Fibroblast of pulmonary artery (primary cell): Measurements from ENCODE around the gene ZC3H8.

Experiments
- DNase-seq: peaks from one replicate; pipeline ENCODE4 v3.0.0-alpha.2; 2010; ENCODE audit warnings: low read depth
- H3K4me3 ChIP-seq: replicated peaks from 2 replicates; pipeline ENCODE4 v1.5.1; 2011; ENCODE audit warnings: low read depth, mild to moderate bottlenecking, control low read depth, low read length, moderate library complexity
- TF ChIP-seq, protein P1 (sequence below): IDR thresholded peaks from 2 replicates; pipeline ENCODE4 v1.5.1; 2011; ENCODE audit warnings: mild to moderate bottlenecking, control low read depth, low read length, inconsistent platforms; ENCODE audit errors: missing control alignments

ZC3H8 gene

DNA sequence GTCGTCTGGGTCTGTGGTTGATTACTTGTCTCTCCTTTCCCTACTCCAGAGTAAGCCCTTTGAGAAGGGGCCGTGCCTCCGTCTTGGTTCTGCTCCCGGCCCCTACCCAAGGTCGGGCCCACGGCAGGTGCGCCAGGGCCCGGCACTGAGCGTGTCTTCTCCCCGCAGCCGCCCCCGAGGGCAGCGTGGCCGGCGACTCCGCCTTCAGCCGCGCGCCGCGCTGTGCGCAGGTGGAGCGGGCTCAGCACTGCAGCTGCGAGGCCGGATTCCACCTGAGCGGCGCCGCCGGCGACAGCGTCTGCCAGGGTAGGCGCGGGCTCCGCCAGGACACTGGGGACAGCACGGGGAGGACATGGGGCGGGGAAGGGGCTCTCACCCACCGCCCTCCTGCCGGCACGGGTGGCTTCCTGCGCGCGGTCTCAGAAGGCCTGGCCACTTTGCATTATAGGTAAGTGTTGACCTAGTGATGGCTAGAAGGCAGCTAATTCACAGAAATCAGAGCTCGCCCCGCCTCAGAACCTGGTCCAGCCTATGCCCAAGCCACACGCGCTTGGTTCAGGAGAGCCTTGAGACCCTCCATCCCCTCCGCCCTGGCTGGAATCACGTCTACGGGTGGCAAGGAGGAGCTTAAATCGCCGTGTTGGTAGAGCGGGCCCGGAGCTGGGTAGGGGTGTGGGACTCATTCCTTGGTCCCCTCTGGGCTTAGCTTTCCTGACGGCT, 73.1 kb downstream of the ZC3H8 start:
- TF ChIP-seq, protein P1, sequence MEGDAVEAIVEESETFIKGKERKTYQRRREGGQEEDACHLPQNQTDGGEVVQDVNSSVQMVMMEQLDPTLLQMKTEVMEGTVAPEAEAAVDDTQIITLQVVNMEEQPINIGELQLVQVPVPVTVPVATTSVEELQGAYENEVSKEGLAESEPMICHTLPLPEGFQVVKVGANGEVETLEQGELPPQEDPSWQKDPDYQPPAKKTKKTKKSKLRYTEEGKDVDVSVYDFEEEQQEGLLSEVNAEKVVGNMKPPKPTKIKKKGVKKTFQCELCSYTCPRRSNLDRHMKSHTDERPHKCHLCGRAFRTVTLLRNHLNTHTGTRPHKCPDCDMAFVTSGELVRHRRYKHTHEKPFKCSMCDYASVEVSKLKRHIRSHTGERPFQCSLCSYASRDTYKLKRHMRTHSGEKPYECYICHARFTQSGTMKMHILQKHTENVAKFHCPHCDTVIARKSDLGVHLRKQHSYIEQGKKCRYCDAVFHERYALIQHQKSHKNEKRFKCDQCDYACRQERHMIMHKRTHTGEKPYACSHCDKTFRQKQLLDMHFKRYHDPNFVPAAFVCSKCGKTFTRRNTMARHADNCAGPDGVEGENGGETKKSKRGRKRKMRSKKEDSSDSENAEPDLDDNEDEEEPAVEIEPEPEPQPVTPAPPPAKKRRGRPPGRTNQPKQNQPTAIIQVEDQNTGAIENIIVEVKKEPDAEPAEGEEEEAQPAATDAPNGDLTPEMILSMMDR, result no peak
- H3K4me3 ChIP-seq, result no peak overlapping the region
- DNase-seq, result no peak

DNA sequence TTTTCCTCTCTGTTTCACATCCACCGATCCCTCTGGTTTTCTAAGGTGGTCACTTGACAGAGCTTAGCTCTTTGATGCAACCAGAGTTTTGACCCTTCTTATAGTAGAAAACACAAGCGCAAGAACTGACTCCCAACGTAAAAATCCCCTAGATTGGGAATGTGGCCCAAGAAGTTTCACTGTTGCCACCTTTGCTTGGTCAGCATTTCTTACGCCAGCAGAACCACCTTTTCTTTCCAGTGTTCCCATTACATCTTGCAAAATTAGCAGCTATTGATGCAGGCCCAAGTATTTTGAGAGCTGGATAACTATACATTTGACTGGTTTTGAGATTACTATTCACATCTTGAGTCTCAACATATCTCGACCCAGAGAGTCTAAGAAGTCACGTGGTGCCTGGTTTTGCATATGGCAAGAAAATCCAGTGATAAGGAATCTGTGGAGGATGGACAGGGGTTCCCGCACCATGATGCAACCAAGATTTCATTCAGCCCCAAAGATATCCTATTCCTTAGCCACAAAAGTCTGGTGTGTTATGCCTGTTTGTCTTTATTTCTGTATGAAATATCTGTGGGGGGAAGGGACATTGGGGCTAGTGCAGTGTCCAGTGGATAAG, 78.8 kb downstream of the ZC3H8 start:
- TF ChIP-seq, protein P1, result no peak
- DNase-seq, result no peak
- no peak overlapping the region for H3K4me3 ChIP-seq

- H3K4me3 ChIP-seq, result no peak overlapping the region
- TF ChIP-seq, protein P1, result no peak
Observed at GRCh38 chr2:112175333-112175732, 79.5 kb downstream of the ZC3H8 start.

DNA sequence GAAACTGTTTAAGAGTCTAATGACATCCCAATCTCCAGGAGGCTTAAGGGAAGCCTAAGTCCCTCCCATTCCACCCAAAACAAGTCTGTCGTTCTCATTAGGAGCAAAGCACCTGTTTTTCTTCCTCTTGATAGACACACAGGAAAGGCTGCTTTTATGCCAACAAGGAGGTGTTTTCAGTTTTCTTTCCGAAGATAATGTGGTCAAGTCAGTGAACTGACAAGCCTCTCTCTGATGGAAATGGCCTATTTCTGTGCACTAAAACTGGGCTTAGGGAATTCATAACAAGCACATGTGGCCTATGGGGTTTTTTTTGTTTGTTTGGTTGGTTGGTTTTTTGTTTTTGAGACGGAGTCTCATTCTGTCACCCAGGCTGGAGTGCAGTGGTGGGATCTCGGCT, 80.5 kb downstream of the ZC3H8 start:
- TF ChIP-seq, protein P1, result no peak
- DNase-seq, result no peak
- H3K4me3 ChIP-seq, result no peak overlapping the region

More at GRCh38 chr2:112175333-112175732, 79.5 kb downstream of the ZC3H8 start:
- no peak for DNase-seq

GRCh38 chr2:112173646-112174319, 81.1 kb downstream of the ZC3H8 start:
- TF ChIP-seq, protein P1, result no peak
- no peak for DNase-seq
- no peak overlapping the region for H3K4me3 ChIP-seq

DNA sequence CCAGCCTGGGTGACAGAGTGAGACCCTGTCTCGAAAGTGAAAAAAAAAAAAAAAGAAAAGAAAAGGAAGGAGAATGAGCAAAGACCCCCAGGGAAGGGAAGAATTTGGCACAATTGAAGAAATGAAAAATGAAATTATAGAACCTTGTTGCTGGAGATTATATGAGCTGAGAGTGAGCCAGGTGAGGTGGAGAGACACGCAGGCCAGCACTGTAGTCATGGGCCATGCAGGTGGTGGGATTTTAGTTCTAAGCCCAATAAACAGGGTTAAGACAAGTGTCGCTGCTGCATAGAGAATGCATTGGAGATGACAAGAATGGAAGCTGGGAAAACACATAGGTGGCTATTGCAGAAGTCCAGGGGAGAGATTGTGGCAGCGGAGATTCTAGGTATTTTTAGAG, 84.3 kb downstream of the ZC3H8 start:
- TF ChIP-seq, protein P1, result no peak
- no peak for DNase-seq
- H3K4me3 ChIP-seq, result no peak overlapping the region
